OCI-LY1 (cell line): ENCODE results near the gene R3HCC1L.
"Not testable (repeated sequence)": the region's sequence is repeated elsewhere in the genome, so short reads cannot be mapped to it uniquely, and the experiment has no call there.

ENCODE experiments used
- H2AFZ ChIP-seq: fragments of 200-600 bp; sonication (generic), shearing (Covaris generic); 2 replicates; pipeline ENCODE4 v1.6.0; 2014; ENCODE audit warnings: antibody characterized with exemption, mild to moderate bottlenecking, low read length
- H3F3A ChIP-seq: fragments of 200-600 bp; sonication (generic), shearing (Covaris generic); 2 replicates; pipeline ENCODE4 v1.6.0; 2014; ENCODE audit warnings: mild to moderate bottlenecking, antibody characterized with exemption, low read length, moderate library complexity; ENCODE audit not compliant: insufficient read depth
- H3K27ac ChIP-seq: fragments of 200-600 bp; sonication (generic); 2 replicates; pipeline ENCODE4 v1.5.1; 2014; ENCODE audit warnings: low read length, mixed run types, mild to moderate bottlenecking, low read depth; ENCODE audit not compliant: poor library complexity, severe bottlenecking
- H3K27me3 ChIP-seq: fragments of 200-600 bp; sonication (generic); 2 replicates; pipeline ENCODE4 v1.6.0; 2014; ENCODE audit warnings: antibody characterized with exemption, mild to moderate bottlenecking, low read length, moderate library complexity; ENCODE audit not compliant: insufficient read depth
- H3K36me3 ChIP-seq: fragments of 200-600 bp; sonication (generic); 2 replicates; pipeline ENCODE4 v1.6.1; 2014; ENCODE audit warnings: mild to moderate bottlenecking, antibody characterized with exemption, low read length, moderate library complexity, mixed read lengths; ENCODE audit not compliant: insufficient read depth
- H3K4me1 ChIP-seq: fragments of 200-600 bp; sonication (generic); 2 replicates; pipeline ENCODE4 v1.5.1; 2014; ENCODE audit warnings: mild to moderate bottlenecking, low read length, moderate library complexity; ENCODE audit not compliant: insufficient read depth, severe bottlenecking
- H3K4me2 ChIP-seq: fragments of 200-600 bp; sonication (generic), shearing (Covaris generic); 2 replicates; pipeline ENCODE4 v1.6.1; 2014; ENCODE audit warnings: low read length
- H3K4me3 ChIP-seq: fragments of 200-600 bp; sonication (generic); 2 replicates; pipeline ENCODE4 v1.5.1; 2014; ENCODE audit warnings: low read length, low read depth, mild to moderate bottlenecking, mixed read lengths; ENCODE audit not compliant: poor library complexity, severe bottlenecking
- H3K79me2 ChIP-seq: fragments of 200-600 bp; shearing (Covaris generic); 2 replicates; pipeline ENCODE4 v1.6.1; 2016; ENCODE audit warnings: mixed run types, low read length, mixed read lengths; ENCODE audit not compliant: insufficient read depth
- H3K9ac ChIP-seq: fragments of 200-600 bp; sonication (generic), shearing (Covaris generic); 2 replicates; pipeline ENCODE4 v1.6.1; 2014; ENCODE audit warnings: mild to moderate bottlenecking, low read length, mixed read lengths
- H3K9me2 ChIP-seq: fragments of 200-600 bp; sonication (generic), shearing (Covaris generic); 2 replicates; pipeline ENCODE4 v1.6.1; 2014; ENCODE audit warnings: low read depth, mild to moderate bottlenecking, low read length, mixed read lengths
- H3K9me3 ChIP-seq: fragments of 200-600 bp; shearing (Covaris generic); 2 replicates; pipeline ENCODE4 v1.6.1; 2014; ENCODE audit warnings: low read length, mixed read lengths
- H4K20me1 ChIP-seq: fragments of 200-600 bp; sonication (generic), shearing (Covaris generic); 2 replicates; pipeline ENCODE4 v1.6.0; 2016; ENCODE audit warnings: mild to moderate bottlenecking, low read length; ENCODE audit not compliant: insufficient read depth
- CTCF ChIP-seq: fragments of 200-600 bp; sonication (generic), shearing (Covaris generic); IDR thresholded peaks from 2 replicates; pipeline ENCODE4 v1.5.1; 2017; ENCODE audit warnings: mild to moderate bottlenecking, antibody characterized with exemption, low read length, moderate library complexity, mixed read lengths
- EZH2 ChIP-seq: fragments of 200-600 bp; sonication (generic), shearing (Covaris generic); IDR thresholded peaks from 2 replicates; pipeline ENCODE4 v1.8.0; 2017; ENCODE audit warnings: borderline replicate concordance, mixed run types, mild to moderate bottlenecking, antibody characterized with exemption, low read length, moderate library complexity, mixed read lengths

The R3HCC1L gene

GRCh38 chr10:98172495-98172894 lies 38.0 kb downstream of the R3HCC1L start:
- Histone ChIP-seq H3K27ac (no peak overlapping the region), H3K4me2 (no peak overlapping the region), H3F3A (no peaks in the 10 kb centered on the region), H3K9me3 (peaks cover 3% of the 10 kb centered on the region; the same call in 1 of the 2 replicates), H3K36me3 (peaks cover 54% of the 10 kb centered on the region), H3K9ac (no peak overlapping the region), H3K9me2 (no peaks in the 10 kb centered on the region), H3K27me3 (no peaks in the 10 kb centered on the region), H3K4me3 (no peak overlapping the region), H3K4me1 (peaks cover 32% of the 10 kb centered on the region), H3K79me2 (peaks cover 7% of the 10 kb centered on the region; the same call in 1 of the 2 replicates), H4K20me1 (no peaks in the 10 kb centered on the region), H2AFZ (no peak overlapping the region)
- TF ChIP-seq CTCF, result no peak
- TF ChIP-seq EZH2, result no peak

GRCh38 chr10:98173260-98173659 lies 38.8 kb downstream of the R3HCC1L start:
- Histone ChIP-seq H3K4me2 (no peak overlapping the region), H3K36me3 (peaks cover 54% of the 10 kb centered on the region), H3K27ac (no peak overlapping the region), H3F3A (no peaks in the 10 kb centered on the region), H3K9me2 (no peaks in the 10 kb centered on the region), H4K20me1 (no peaks in the 10 kb centered on the region), H3K27me3 (no peaks in the 10 kb centered on the region), H2AFZ (no peak overlapping the region), H3K9ac (no peak overlapping the region), H3K9me3 (peaks cover 3% of the 10 kb centered on the region; the same call in 1 of the 2 replicates), H3K4me1 (peaks cover 25% of the 10 kb centered on the region), H3K79me2 (peaks cover 7% of the 10 kb centered on the region; the same call in 1 of the 2 replicates), H3K4me3 (no peak overlapping the region)
- TF ChIP-seq EZH2 (no peak), CTCF (no peak)

GRCh38 chr10:98182351-98182915 lies 48.0 kb downstream of the R3HCC1L start:
- not testable (repeated sequence) for H3F3A ChIP-seq, H3K27me3 ChIP-seq, H3K9me2 ChIP-seq, H3K79me2 ChIP-seq, H3K4me3 ChIP-seq, H3K9me3 ChIP-seq, H4K20me1 ChIP-seq, H3K4me1 ChIP-seq, H3K27ac ChIP-seq, H2AFZ ChIP-seq, H3K9ac ChIP-seq, H3K4me2 ChIP-seq
- peaks cover 34% of the 10 kb centered on the region for H3K36me3 ChIP-seq

GRCh38 chr10:98186681-98187080 lies 52.2 kb downstream of the R3HCC1L start:
- H3K9ac ChIP-seq, result no peak overlapping the region

GRCh38 chr10:98190773-98191172 lies 56.3 kb downstream of the R3HCC1L start:
- not testable (repeated sequence) for H4K20me1 ChIP-seq, H3K4me3 ChIP-seq, H3K4me2 ChIP-seq, H3K27me3 ChIP-seq, H3K4me1 ChIP-seq, H3K79me2 ChIP-seq, H3K27ac ChIP-seq, H3K9me3 ChIP-seq, H3K9me2 ChIP-seq, H3F3A ChIP-seq, H3K9ac ChIP-seq, H2AFZ ChIP-seq
- peaks cover 40% of the 10 kb centered on the region for H3K36me3 ChIP-seq

More at GRCh38 chr10:98186681-98187080, 52.2 kb downstream of the R3HCC1L start:
- Histone ChIP-seq H3K79me2 (0 out of 2 replicates have a peak, but pooled peaks cover 4% of the 10 kb centered on the region), H3K4me1 (no peaks in the 10 kb centered on the region), H3K9me3 (no peaks in the 10 kb centered on the region), H3K4me3 (no peak overlapping the region), H3K9me2 (no peaks in the 10 kb centered on the region), H3K27ac (no peak overlapping the region), H4K20me1 (no peaks in the 10 kb centered on the region), H2AFZ (no peak overlapping the region), H3K4me2 (no peak overlapping the region), H3K36me3 (peaks cover 43% of the 10 kb centered on the region), H3F3A (no peaks in the 10 kb centered on the region), H3K27me3 (no peaks in the 10 kb centered on the region)
- TF ChIP-seq CTCF, result no peak
- TF ChIP-seq EZH2, result no peak
